A549 (cell line): ENCODE data around the gene FBXO30. TPM values are rescaled to one million over a fixed set of nuclear protein-coding genes. Genes with fewer than 3 reads are reported as not detected.

Experiments
- ATAC-seq, 2 experiments: fragments of 200-7000 bp in 1 of 2; fragments of >200 bp in 1 of 2; cut with Nextera tagmentation in 1 of 2; cut with Tn5 transposase in 1 of 2; 3 replicates each; pipeline versions ENCODE4 v1.8.0 to v1.9.1; 2018 to 2020; ENCODE audit warnings: mild to moderate bottlenecking in 1 of 2, moderate library complexity in 1 of 2
- CTCF ChIA-PET: fragments of 300-600 bp; sonication (Branson Sonifier 250); formaldehyde crosslinking; extraction: SDS; loops from one replicate; lab custom pipeline; 2021; ENCODE audit warnings: antibody characterized with exemption, inconsistent platforms; lab: Yijun Ruan, JAX
- POLR2A ChIA-PET: fragments of 350-600 bp; formaldehyde crosslinking; extraction: SDS; loops from one replicate; lab custom pipeline; 2021; ENCODE audit warnings: antibody characterized with exemption, inconsistent platforms; lab: Yijun Ruan, JAX
- DNase-seq, 2 experiments: peaks; one replicate each; pipeline versions ENCODE4 v3.0.0 to v3.0.0-alpha.2; 2011 to 2016; ENCODE audit warnings: low read depth in 1 of 2, low spot score in 1 of 2
- FAIRE-seq: peaks from 2 replicates; lab custom pipeline; 2011; peaks lifted over from hg19 to GRCh38; lab: Jason Lieb, UNC
- H3K27ac ChIP-seq, 2 experiments: fragments of >200 bp; sonication (Bioruptor Twin); formaldehyde crosslinking; 3 replicates each; pipeline ENCODE4 v1.5.1; 2016 to 2017
- H3K4me1 ChIP-seq: fragments of >200 bp; sonication (Bioruptor Twin); formaldehyde crosslinking; 3 replicates; pipeline ENCODE4 v1.6.1; 2016
- H3K4me2 ChIP-seq: fragments of >200 bp; sonication (Bioruptor Twin); formaldehyde crosslinking; 3 replicates; pipeline ENCODE4 v1.6.1; 2016
- H3K4me3 ChIP-seq: fragments of >200 bp; sonication (Bioruptor Twin); formaldehyde crosslinking; 3 replicates; pipeline ENCODE4 v1.5.1; 2016
- H3K9me3 ChIP-seq: fragments of >200 bp; sonication (Bioruptor Twin); formaldehyde crosslinking; 3 replicates; pipeline ENCODE4 v1.6.1; 2016
- BHLHE40 ChIP-seq: IDR thresholded peaks from 2 replicates; pipeline ENCODE4 v1.6.1; 2012; ENCODE audit warnings: low read depth, low read length, inconsistent platforms
- CBX2 ChIP-seq: fragments of 200-600 bp; sonication (generic); IDR thresholded peaks from 2 replicates; pipeline ENCODE4 v1.6.1; 2016; ENCODE audit warnings: low read depth, mild to moderate bottlenecking, borderline replicate concordance
- CBX8 ChIP-seq: fragments of 200-600 bp; sonication (generic); IDR thresholded peaks from 2 replicates; pipeline ENCODE4 v1.6.1; 2016
- CHD4 ChIP-seq: fragments of 200-600 bp; sonication (generic); IDR thresholded peaks from 2 replicates; pipeline ENCODE4 v1.6.1; 2016; ENCODE audit warnings: antibody characterized with exemption, mild to moderate bottlenecking, borderline replicate concordance
- FOXS1 ChIP-seq: fragments of 250-450 bp; sonication (Bioruptor Pico); IDR thresholded peaks from 2 replicates; pipeline ENCODE4 v1.5.0; 2020; ENCODE audit warnings: mild to moderate bottlenecking, moderate library complexity
- GATA3 ChIP-seq: IDR thresholded peaks from 2 replicates; pipeline ENCODE4 v1.6.1; 2012; ENCODE audit warnings: borderline replicate concordance
- HOXB13 ChIP-seq: fragments of 250-450 bp; sonication (Bioruptor Pico); IDR thresholded peaks from 2 replicates; pipeline ENCODE4 v1.5.0; 2020; ENCODE audit warnings: low read depth, mild to moderate bottlenecking, moderate library complexity
- KDM1A ChIP-seq: fragments of 200-600 bp; sonication (generic); IDR thresholded peaks from 2 replicates; pipeline ENCODE4 v1.6.1; 2016; ENCODE audit warnings: low read depth, mild to moderate bottlenecking
- KDM5A ChIP-seq: fragments of 200-600 bp; sonication (generic); IDR thresholded peaks from 2 replicates; pipeline ENCODE4 v1.6.1; 2016; ENCODE audit warnings: antibody characterized with exemption, mild to moderate bottlenecking
- MAZ ChIP-seq: fragments of 150-350 bp; IDR thresholded peaks from 2 replicates; pipeline ENCODE4 v1.6.1; 2014; ENCODE audit warnings: antibody characterized with exemption, low read depth, low read length, borderline replicate concordance
- NPAS2 ChIP-seq: fragments of 250-450 bp; sonication (Bioruptor Pico); IDR thresholded peaks from 2 replicates; pipeline ENCODE4 v1.8.0; 2022; ENCODE audit warnings: mild to moderate bottlenecking, moderate library complexity, borderline replicate concordance
- POLR2A ChIP-seq: IDR thresholded peaks from 2 replicates; pipeline ENCODE4 v1.6.1; 2012; ENCODE audit warnings: mild to moderate bottlenecking, low read length
- RCOR1 ChIP-seq: fragments of 150-350 bp; IDR thresholded peaks from 2 replicates; pipeline ENCODE4 v1.6.1; 2014; ENCODE audit warnings: antibody characterized with exemption, low read length, low read depth
- RNF2 ChIP-seq: fragments of 200-600 bp; sonication (generic); IDR thresholded peaks from 2 replicates; pipeline ENCODE4 v1.6.1; 2016; ENCODE audit warnings: low read depth, mild to moderate bottlenecking, antibody characterized with exemption, moderate library complexity, borderline replicate concordance
- TFCP2L1 ChIP-seq: fragments of 250-450 bp; sonication (Bioruptor Pico); IDR thresholded peaks from 2 replicates; pipeline ENCODE4 v1.5.0; 2021; ENCODE audit warnings: mild to moderate bottlenecking
- TP53 ChIP-seq: fragments of 250-450 bp; sonication (Bioruptor Pico); IDR thresholded peaks from 2 replicates; pipeline ENCODE4 v1.5.0; 2021; ENCODE audit warnings: mild to moderate bottlenecking, moderate library complexity
- ZC3H11A ChIP-seq: fragments of 450-650 bp; IDR thresholded peaks from 2 replicates; pipeline ENCODE4 v1.6.1; 2014; ENCODE audit warnings: antibody characterized with exemption, mild to moderate bottlenecking
- ZNF302 ChIP-seq: fragments of 250-450 bp; sonication (Bioruptor Pico); IDR thresholded peaks from 2 replicates; pipeline ENCODE4 v1.9.0; 2021; ENCODE audit warnings: inconsistent platforms, mild to moderate bottlenecking, moderate library complexity
- ZSCAN20 ChIP-seq: fragments of 250-450 bp; sonication (Bioruptor Pico); IDR thresholded peaks from 2 replicates; pipeline ENCODE4 v1.8.0; 2022; ENCODE audit warnings: mild to moderate bottlenecking, moderate library complexity
- WGBS: methylation state at CpG from one replicate; pipeline ENCODE4 v1.1.6; 2017; ENCODE audit errors: missing lambda C conversion rate; 5-methylcytosine and 5-hydroxymethylcytosine counted together
- polyA plus RNA-seq, 4 experiments: library from polyadenylated mRNA; depleted of rRNA in 3 of 4; stranded (reverse); fragments of >200 nt; fragmentation: RNase III in 1 of 4; extraction: RNeasy Plus Mini Kit Qiagen cat#74134 plus additional on column Dnase treatment in 1 of 4; gene quantifications; 2 replicates in 3 of 4; 3 replicates in 1 of 4; pipeline ENCODE4 v1.2.3, GENCODE V29; 2011 to 2017
- TF ChIP-seq, protein P1 (sequence below): fragments of 200-600 bp; sonication (generic); IDR thresholded peaks from 2 replicates; pipeline ENCODE4 v1.6.1; 2016; ENCODE audit warnings: antibody characterized with exemption, mild to moderate bottlenecking, moderate library complexity
- TF ChIP-seq, protein P2 (sequence below): fragments of >200 bp; sonication (Bioruptor Twin); formaldehyde crosslinking; IDR thresholded peaks from 3 replicates; pipeline ENCODE4 v1.6.1; 2016
- TF ChIP-seq, protein P3 (sequence below): fragments of 450-650 bp; IDR thresholded peaks from 2 replicates; pipeline ENCODE4 v1.6.1; 2014; ENCODE audit warnings: antibody characterized with exemption
- TF ChIP-seq, protein P4 (sequence below): IDR thresholded peaks from 2 replicates; pipeline ENCODE4 v1.6.1; 2012

Gene FBXO30
- polyA plus RNA-seq, 2 of the 4 experiments (the other 2 are of a cell fraction), result 8.3 to 10.4 TPM

DNA sequence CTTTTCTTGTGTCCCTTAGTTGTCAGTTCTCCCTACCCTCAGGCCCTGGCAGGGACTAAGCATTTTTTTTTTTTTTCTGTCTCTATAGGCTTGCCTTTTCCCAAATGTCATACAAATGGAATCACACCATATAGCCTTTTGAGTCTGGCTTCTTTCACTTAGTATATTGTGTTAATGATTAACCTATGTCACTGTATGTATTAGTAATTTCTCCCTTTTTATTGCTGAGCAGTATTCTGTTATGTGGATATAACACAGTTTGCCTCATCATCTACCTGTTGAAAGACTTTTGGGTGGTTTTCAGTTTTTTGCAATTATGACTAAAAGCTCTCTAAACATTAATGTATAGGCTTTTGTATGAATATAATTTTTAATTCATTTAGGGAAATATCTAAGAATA is 16.0 kb upstream of the FBXO30 start:
- H3K9me3 ChIP-seq, result no peaks in the 10 kb centered on the region
- POLR2A ChIA-PET, result no interaction called here
- no peak overlapping the region for H3K4me3 ChIP-seq
- DNase-seq (no peak), FAIRE-seq (no peak), ATAC-seq (no peak)
- H3K4me2 ChIP-seq, result no peak overlapping the region
- CTCF ChIA-PET, result no interaction called here
- TF ChIP-seq RNF2, result no peak
- TF ChIP-seq CBX8, result no peak
- no peak for TF ChIP-seq TP53 (CRISPR knock-in tag)
- no peak for TF ChIP-seq ZSCAN20 (CRISPR knock-in tag)
- no peak for TF ChIP-seq ZNF302 (CRISPR knock-in tag)
- no peaks in the 10 kb centered on the region; the same call in 2 of the 3 replicates for H3K4me1 ChIP-seq
- H3K27ac ChIP-seq, result no peak overlapping the region

DNA sequence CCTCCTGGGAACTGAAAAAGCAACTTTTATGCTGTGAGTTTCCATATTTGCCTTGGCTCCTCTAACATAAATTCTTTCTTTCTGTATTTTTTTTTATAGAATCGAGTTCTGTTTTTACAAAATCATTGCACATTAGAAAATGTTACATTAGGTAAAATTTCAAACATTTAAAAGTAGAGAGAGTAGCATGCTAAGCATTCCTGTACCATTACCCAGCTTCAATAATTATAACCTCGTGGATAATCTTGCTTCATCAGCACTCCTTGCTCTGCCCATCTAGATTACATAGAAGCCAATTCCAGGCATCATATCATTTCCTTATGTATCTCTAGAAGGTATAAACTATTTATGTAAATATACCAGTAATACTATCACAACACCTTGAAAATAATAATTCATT is 15.4 kb upstream of the FBXO30 start:
- CTCF ChIA-PET, result no interaction called here
- TF ChIP-seq, protein P1, sequence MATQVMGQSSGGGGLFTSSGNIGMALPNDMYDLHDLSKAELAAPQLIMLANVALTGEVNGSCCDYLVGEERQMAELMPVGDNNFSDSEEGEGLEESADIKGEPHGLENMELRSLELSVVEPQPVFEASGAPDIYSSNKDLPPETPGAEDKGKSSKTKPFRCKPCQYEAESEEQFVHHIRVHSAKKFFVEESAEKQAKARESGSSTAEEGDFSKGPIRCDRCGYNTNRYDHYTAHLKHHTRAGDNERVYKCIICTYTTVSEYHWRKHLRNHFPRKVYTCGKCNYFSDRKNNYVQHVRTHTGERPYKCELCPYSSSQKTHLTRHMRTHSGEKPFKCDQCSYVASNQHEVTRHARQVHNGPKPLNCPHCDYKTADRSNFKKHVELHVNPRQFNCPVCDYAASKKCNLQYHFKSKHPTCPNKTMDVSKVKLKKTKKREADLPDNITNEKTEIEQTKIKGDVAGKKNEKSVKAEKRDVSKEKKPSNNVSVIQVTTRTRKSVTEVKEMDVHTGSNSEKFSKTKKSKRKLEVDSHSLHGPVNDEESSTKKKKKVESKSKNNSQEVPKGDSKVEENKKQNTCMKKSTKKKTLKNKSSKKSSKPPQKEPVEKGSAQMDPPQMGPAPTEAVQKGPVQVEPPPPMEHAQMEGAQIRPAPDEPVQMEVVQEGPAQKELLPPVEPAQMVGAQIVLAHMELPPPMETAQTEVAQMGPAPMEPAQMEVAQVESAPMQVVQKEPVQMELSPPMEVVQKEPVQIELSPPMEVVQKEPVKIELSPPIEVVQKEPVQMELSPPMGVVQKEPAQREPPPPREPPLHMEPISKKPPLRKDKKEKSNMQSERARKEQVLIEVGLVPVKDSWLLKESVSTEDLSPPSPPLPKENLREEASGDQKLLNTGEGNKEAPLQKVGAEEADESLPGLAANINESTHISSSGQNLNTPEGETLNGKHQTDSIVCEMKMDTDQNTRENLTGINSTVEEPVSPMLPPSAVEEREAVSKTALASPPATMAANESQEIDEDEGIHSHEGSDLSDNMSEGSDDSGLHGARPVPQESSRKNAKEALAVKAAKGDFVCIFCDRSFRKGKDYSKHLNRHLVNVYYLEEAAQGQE, result no peak
- TF ChIP-seq CBX2 (no peak), KDM5A (no peak), CBX8 (no peak), RCOR1 (no peak), HOXB13 (CRISPR knock-in tag) (no peak), FOXS1 (CRISPR knock-in tag) (no peak), KDM1A (no peak)
- TF ChIP-seq, protein P2, sequence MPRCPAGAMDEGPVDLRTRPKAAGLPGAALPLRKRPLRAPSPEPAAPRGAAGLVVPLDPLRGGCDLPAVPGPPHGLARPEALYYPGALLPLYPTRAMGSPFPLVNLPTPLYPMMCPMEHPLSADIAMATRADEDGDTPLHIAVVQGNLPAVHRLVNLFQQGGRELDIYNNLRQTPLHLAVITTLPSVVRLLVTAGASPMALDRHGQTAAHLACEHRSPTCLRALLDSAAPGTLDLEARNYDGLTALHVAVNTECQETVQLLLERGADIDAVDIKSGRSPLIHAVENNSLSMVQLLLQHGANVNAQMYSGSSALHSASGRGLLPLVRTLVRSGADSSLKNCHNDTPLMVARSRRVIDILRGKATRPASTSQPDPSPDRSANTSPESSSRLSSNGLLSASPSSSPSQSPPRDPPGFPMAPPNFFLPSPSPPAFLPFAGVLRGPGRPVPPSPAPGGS, result no peak
- TF ChIP-seq, protein P3, sequence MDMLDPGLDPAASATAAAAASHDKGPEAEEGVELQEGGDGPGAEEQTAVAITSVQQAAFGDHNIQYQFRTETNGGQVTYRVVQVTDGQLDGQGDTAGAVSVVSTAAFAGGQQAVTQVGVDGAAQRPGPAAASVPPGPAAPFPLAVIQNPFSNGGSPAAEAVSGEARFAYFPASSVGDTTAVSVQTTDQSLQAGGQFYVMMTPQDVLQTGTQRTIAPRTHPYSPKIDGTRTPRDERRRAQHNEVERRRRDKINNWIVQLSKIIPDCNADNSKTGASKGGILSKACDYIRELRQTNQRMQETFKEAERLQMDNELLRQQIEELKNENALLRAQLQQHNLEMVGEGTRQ, result no peak
- no peaks in the 10 kb centered on the region for H3K9me3 ChIP-seq
- H3K27ac ChIP-seq, result no peak overlapping the region
- ATAC-seq, result no peak
- H3K4me3 ChIP-seq, result no peak overlapping the region
- no peaks in the 10 kb centered on the region; the same call in 2 of the 3 replicates for H3K4me1 ChIP-seq
- POLR2A ChIA-PET, result no interaction called here
- DNase-seq, result no peak
- H3K4me2 ChIP-seq, result no peak overlapping the region
- 28% methylated on average over 2 of the region's 2 CpGs for WGBS
- no peak for FAIRE-seq

DNA sequence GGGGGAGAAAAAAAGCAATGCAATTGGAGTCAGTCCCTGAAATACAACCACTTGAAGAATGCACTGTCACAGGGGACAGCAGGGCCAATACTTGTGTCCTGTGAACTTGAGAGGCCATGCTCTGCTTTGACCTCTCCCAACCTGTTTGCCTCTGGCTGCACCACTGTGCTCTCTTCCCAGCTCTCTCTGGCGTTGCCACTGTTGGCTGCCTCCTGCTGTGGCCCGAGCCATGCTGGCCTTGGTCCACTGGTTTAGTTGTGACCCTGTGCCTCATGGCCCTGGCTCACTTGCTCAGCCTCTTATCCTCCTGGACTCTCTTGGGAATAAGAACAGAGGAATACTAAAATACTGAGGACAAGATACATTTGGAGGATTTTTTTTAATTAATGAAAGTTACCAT is 14.5 kb upstream of the FBXO30 start:
- no peak overlapping the region for H3K4me3 ChIP-seq
- no peak overlapping the region for H3K27ac ChIP-seq
- 83% methylated on average over 2 of the region's 2 CpGs for WGBS
- ATAC-seq, result no peak
- DNase-seq, result no peak
- ChIA-PET POLR2A (no interaction called here), CTCF (no interaction called here)
- no peaks in the 10 kb centered on the region for H3K9me3 ChIP-seq
- no peak for FAIRE-seq
- no peak overlapping the region for H3K4me2 ChIP-seq
- no peaks in the 10 kb centered on the region; the same call in 2 of the 3 replicates for H3K4me1 ChIP-seq
- TF ChIP-seq HOXB13 (CRISPR knock-in tag), result no peak
- TF ChIP-seq, protein P2, result no peak
- TF ChIP-seq FOXS1 (CRISPR knock-in tag), result no peak
- no peak for TF ChIP-seq POLR2A
- TF ChIP-seq NPAS2 (CRISPR knock-in tag), result no peak
- TF ChIP-seq GATA3, result no peak
- TF ChIP-seq, protein P4, sequence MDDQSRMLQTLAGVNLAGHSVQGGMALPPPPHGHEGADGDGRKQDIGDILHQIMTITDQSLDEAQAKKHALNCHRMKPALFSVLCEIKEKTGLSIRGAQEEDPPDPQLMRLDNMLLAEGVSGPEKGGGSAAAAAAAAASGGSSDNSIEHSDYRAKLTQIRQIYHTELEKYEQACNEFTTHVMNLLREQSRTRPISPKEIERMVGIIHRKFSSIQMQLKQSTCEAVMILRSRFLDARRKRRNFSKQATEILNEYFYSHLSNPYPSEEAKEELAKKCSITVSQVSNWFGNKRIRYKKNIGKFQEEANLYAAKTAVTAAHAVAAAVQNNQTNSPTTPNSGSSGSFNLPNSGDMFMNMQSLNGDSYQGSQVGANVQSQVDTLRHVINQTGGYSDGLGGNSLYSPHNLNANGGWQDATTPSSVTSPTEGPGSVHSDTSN, result no peak
- no peak for TF ChIP-seq ZC3H11A
- TF ChIP-seq MAZ, result no peak
- no peak for TF ChIP-seq CHD4
- TF ChIP-seq TFCP2L1, result no peak
- TF ChIP-seq, protein P1, result no peak
- no peak for TF ChIP-seq KDM1A
- no peak for TF ChIP-seq TP53 (CRISPR knock-in tag)
- no peak for TF ChIP-seq BHLHE40
